ENCODE data around the gene PLCB3. TPM values are rescaled to one million over a fixed set of nuclear protein-coding genes. Genes with fewer than 3 reads are reported as not detected.

Gene PLCB3
- total and polyA plus RNA-seq, 2 of the 13 experiments (the other 11 are each of a cell fraction or from before 2014, with no cell fraction given): 7.5 to 13.8 TPM

GRCh38 chr11:64218628-64219353 is 32.5 kb upstream of the PLCB3 start (continued):
- TF ChIP-seq FOXP4 (CRISPR knock-in tag; IDR thresholded peaks at IDR 0.05) (peak; percentile 68), NCOA5 (CRISPR knock-in tag; IDR thresholded peaks at IDR 0.05) (no peak), HNF1B (CRISPR knock-in tag; IDR thresholded peaks at IDR 0.05) (no peak), ZMYM3 (CRISPR knock-in tag; IDR thresholded peaks at IDR 0.05) (peak; percentile 49; the same call in 1 of the 2 replicates), AHR (CRISPR knock-in tag; IDR thresholded peaks at IDR 0.05) (no peak), DPF2 (CRISPR knock-in tag; IDR thresholded peaks at IDR 0.05; ENCODE audit: borderline replicate concordance, low read depth) (no peak), RXRB (CRISPR knock-in tag; IDR thresholded peaks at IDR 0.05; ENCODE audit: borderline replicate concordance) (peak; percentile 15; the same call in 1 of the 2 replicates), GABPB1 (CRISPR knock-in tag; IDR thresholded peaks at IDR 0.05) (peak; percentile 14; the same call in 1 of the 2 replicates), SKI (IDR thresholded peaks at IDR 0.05; ENCODE audit: partially characterized antibody) (no peak), ZNF512 (CRISPR knock-in tag; IDR thresholded peaks at IDR 0.05) (no peak), ZNF556 (CRISPR knock-in tag; IDR thresholded peaks at IDR 0.05; ENCODE audit: borderline replicate concordance) (0 out of 2 replicates have a peak, but pooled peaks have one; percentile 43), SALL1 (CRISPR knock-in tag; IDR thresholded peaks at IDR 0.05) (peak; percentile 72), REST (IDR thresholded peaks at IDR 0.05; ENCODE audit: borderline replicate concordance in 1 of 2, low read depth in 1 of 2, low read length in 2 of 2) (no peak), ZNF687 (CRISPR knock-in tag; IDR thresholded peaks at IDR 0.05) (peak; percentile 50)
